Endothelial cell of umbilical vein (primary cell): ENCODE results near the gene COL15A1. TPM values are rescaled to one million over a fixed set of nuclear protein-coding genes. Genes with fewer than 3 reads are reported as not detected.

Experiments
- BruUV-seq: library from RNA; stranded (reverse); fragments of 400-500 nt; replicated peaks from 2 replicates; lab custom pipeline; 2021; lab: Mats Ljungman, UMichigan
- CTCF ChIA-PET: fragments of 300-600, 350-600 bp; sonication (Branson Sonifier 250); formaldehyde crosslinking; loops from one replicate; lab custom pipeline; 2021; ENCODE audit warnings: antibody characterized with exemption, inconsistent platforms; lab: Charles Lee
- POLR2A ChIA-PET: fragments of 300-600, 350-600 bp; sonication (Branson Sonifier 250); formaldehyde crosslinking; loops from one replicate; lab custom pipeline; 2021; ENCODE audit warnings: antibody characterized with exemption, inconsistent platforms; lab: Charles Lee
- DNase-seq: peaks from one replicate; pipeline ENCODE4 v3.0.0-alpha.2; 2011; ENCODE audit warnings: low read depth, low spot score
- FAIRE-seq: peaks from 2 replicates; lab custom pipeline; 2011; peaks lifted over from hg19 to GRCh38; lab: Jason Lieb, UNC
- H2AFZ ChIP-seq: 2 replicates; pipeline ENCODE4 v1.6.0; 2012; ENCODE audit warnings: low read depth, low read length, control low read depth, inconsistent platforms
- H3K27ac ChIP-seq: 2 replicates; pipeline ENCODE4 v1.5.1; 2011; ENCODE audit warnings: low read depth, mild to moderate bottlenecking, control low read depth, low read length, moderate library complexity; ENCODE audit not compliant: insufficient read depth
- H3K27me3 ChIP-seq, 2 experiments: 2 replicates each; pipeline versions ENCODE4 v1.6.0 to v1.6.1; 2011; ENCODE audit warnings: low read length in 2 of 2, mixed read lengths in 1 of 2; ENCODE audit not compliant: control insufficient read depth in 2 of 2, insufficient read depth in 2 of 2
- H3K36me3 ChIP-seq, 2 experiments: 2 replicates in 1 of 2; 3 replicates in 1 of 2; pipeline ENCODE4 v1.5.1; 2011; ENCODE audit warnings: low read length in 2 of 2, mild to moderate bottlenecking in 1 of 2, moderate library complexity in 1 of 2; ENCODE audit not compliant: control insufficient read depth in 2 of 2, insufficient read depth in 2 of 2; ENCODE audit errors: extremely low read depth in 1 of 2
- H3K4me1 ChIP-seq: 3 replicates; pipeline ENCODE4 v1.5.1; 2011; ENCODE audit warnings: mild to moderate bottlenecking, low read length; ENCODE audit not compliant: control insufficient read depth, insufficient read depth; ENCODE audit errors: extremely low read depth
- H3K4me2 ChIP-seq: 2 replicates; pipeline ENCODE4 v1.6.1; 2011; ENCODE audit warnings: low read length, control low read depth, mixed read lengths; ENCODE audit not compliant: insufficient read depth
- H3K4me3 ChIP-seq, 3 experiments: fragments of 200-600 bp in 1 of 3; sonication (generic), shearing (Covaris generic) in 1 of 3; replicated peaks in 1 of 3; 2 replicates each; pipeline ENCODE4 v1.5.1; 2011 to 2016; ENCODE audit warnings: control low read depth in 3 of 3, low read length in 3 of 3, mild to moderate bottlenecking in 2 of 3, inconsistent platforms in 1 of 3, low read depth in 1 of 3, moderate library complexity in 1 of 3; ENCODE audit not compliant: insufficient read depth in 1 of 3
- H3K79me2 ChIP-seq: 2 replicates; pipeline ENCODE4 v1.6.0; 2012; ENCODE audit warnings: low read length, inconsistent platforms; ENCODE audit not compliant: control insufficient read depth, insufficient read depth
- H3K9ac ChIP-seq: replicated peaks from 2 replicates; pipeline ENCODE3; 2011; ENCODE audit warnings: low read length, control low read depth; ENCODE audit not compliant: insufficient read depth; ENCODE audit errors: extremely low read depth
- H3K9me1 ChIP-seq: replicated peaks from 3 replicates; pipeline ENCODE4 v1.6.0; 2011; ENCODE audit warnings: mild to moderate bottlenecking, low read length; ENCODE audit not compliant: control insufficient read depth, insufficient read depth; ENCODE audit errors: extremely low read depth
- H3K9me3 ChIP-seq: replicated peaks from 2 replicates; pipeline ENCODE4 v1.5.1; 2012; ENCODE audit warnings: low read length, inconsistent platforms; ENCODE audit not compliant: control insufficient read depth, insufficient read depth
- H4K20me1 ChIP-seq: replicated peaks from 2 replicates; pipeline ENCODE3; 2011; ENCODE audit warnings: mild to moderate bottlenecking, low read length; ENCODE audit not compliant: control insufficient read depth, insufficient read depth; ENCODE audit errors: extremely low read depth
- CTCF ChIP-seq, 2 donors: IDR thresholded peaks; 1 replicate in 1 of 2; 2 replicates in 1 of 2; pipeline ENCODE4 v1.5.1; 2011; ENCODE audit warnings: low read length in 2 of 2, mild to moderate bottlenecking in 2 of 2, moderate library complexity in 2 of 2, control low read depth in 1 of 2, inconsistent platforms in 1 of 2, low read depth in 1 of 2; ENCODE audit not compliant: insufficient read depth in 1 of 2; ENCODE audit errors: extremely low read depth in 1 of 2
- EZH2 ChIP-seq: IDR thresholded peaks from 2 replicates; pipeline ENCODE4 v1.6.1; 2012; ENCODE audit warnings: borderline replicate concordance, low read depth, mild to moderate bottlenecking, moderate library complexity, low read length, inconsistent platforms; ENCODE audit not compliant: severe bottlenecking
- FOS ChIP-seq: IDR thresholded peaks from 2 replicates; pipeline ENCODE4 v1.6.1; 2011; ENCODE audit warnings: mild to moderate bottlenecking, low read length, moderate library complexity, borderline replicate concordance; ENCODE audit not compliant: insufficient read depth
- GATA2 ChIP-seq: IDR thresholded peaks from 2 replicates; pipeline ENCODE4 v1.7.0; 2011; ENCODE audit warnings: low read depth, mild to moderate bottlenecking, moderate library complexity, mixed read lengths, low read length; ENCODE audit not compliant: insufficient read length, insufficient read depth
- JUN ChIP-seq: IDR thresholded peaks from 2 replicates; pipeline ENCODE4 v1.6.1; 2011; ENCODE audit warnings: borderline replicate concordance, low read depth; ENCODE audit not compliant: insufficient read length, insufficient read depth
- MAX ChIP-seq: IDR thresholded peaks from 2 replicates; pipeline ENCODE4 v1.6.1; 2011; ENCODE audit not compliant: insufficient read depth, insufficient read length
- MYC ChIP-seq: IDR thresholded peaks from one replicate; pipeline ENCODE4 v1.6.1; 2011; ENCODE audit warnings: mild to moderate bottlenecking, low read depth, low read length
- POLR2A ChIP-seq: IDR thresholded peaks from 2 replicates; pipeline ENCODE4 v1.6.1; 2012; ENCODE audit warnings: low read depth, mild to moderate bottlenecking, control low read depth, low read length
- POLR2AphosphoS5 ChIP-seq: IDR thresholded peaks from 2 replicates; pipeline ENCODE4 v1.6.1; 2012; ENCODE audit warnings: low read depth, mild to moderate bottlenecking, control low read depth, low read length, moderate library complexity; ENCODE audit not compliant: insufficient read depth
- dilution Hi-C: fragments of 300-500 bp; cut with MboI; formaldehyde crosslinking; loops from one replicate; pipeline ENCODE4 v1.15.0; 2019; ENCODE audit warnings: low sequenced_read_pairs; ENCODE audit not compliant: extremely low pct_ligation_motif_present
- intact Hi-C: fragments of 100-400 bp; cut with micrococcal nuclease; formaldehyde crosslinking; loops from one replicate; pipeline ENCODE4 v1.10.0; 2022
- polyA plus RNA-seq, 4 experiments: library from polyadenylated mRNA; depleted of rRNA in 3 of 4; stranded (reverse) in 3 of 4; unstranded in 1 of 4; fragments of >200 nt; gene quantifications; 2 replicates each; pipeline versions ENCODE4 v1.2.1 to v1.2.3, GENCODE V29; 2011 to 2012; ENCODE audit warnings: missing spikeins in 1 of 4
- total RNA-seq: library from RNA; stranded (reverse); gene quantifications from 2 replicates; pipeline ENCODE4 v1.2.3, GENCODE V29; 2021

Gene COL15A1
- total and polyA plus RNA-seq, 2 donors (not counting 3 experiments of a cell fraction or from before 2014, with no cell fraction given) = not detected

GRCh38 chr9:98960409-98960808 lies 16.7 kb downstream of the COL15A1 start:
- dilution Hi-C loops (no loop called here), intact Hi-C loops (no loop called here)
- ChIA-PET POLR2A (no interaction called here), CTCF (no interaction called here)
- Histone ChIP-seq H3K4me3 (no peak overlapping the region), H3K4me2 (no peak overlapping the region), H3K9me3 (no peaks in the 10 kb centered on the region), H3K79me2 (no peaks in the 10 kb centered on the region), H4K20me1 (no peaks in the 10 kb centered on the region), H3K9ac (no peak overlapping the region), H3K27me3 (no peaks in the 10 kb centered on the region), H2AFZ (no peak overlapping the region), H3K9me1 (no peaks in the 10 kb centered on the region), H3K4me1 (no peaks in the 10 kb centered on the region), H3K27ac (no peak overlapping the region), H3K36me3 (no peaks in the 10 kb centered on the region)
- DNase-seq (no peak), FAIRE-seq (no peak)
- TF ChIP-seq JUN (no peak), MYC (no peak), POLR2A (no peak), FOS (no peak), EZH2 (no peak), GATA2 (no peak), POLR2AphosphoS5 (no peak), MAX (no peak), CTCF (IDR thresholded peaks at IDR 0.05; ENCODE audit: extremely low read depth in 1 of 2, insufficient read depth in 1 of 2, low read depth in 1 of 2, low read length in 2 of 2) (no peak)
- BruUV-seq = no TSS peak
